Measurements from ENCODE around the gene EML6.

DNA sequence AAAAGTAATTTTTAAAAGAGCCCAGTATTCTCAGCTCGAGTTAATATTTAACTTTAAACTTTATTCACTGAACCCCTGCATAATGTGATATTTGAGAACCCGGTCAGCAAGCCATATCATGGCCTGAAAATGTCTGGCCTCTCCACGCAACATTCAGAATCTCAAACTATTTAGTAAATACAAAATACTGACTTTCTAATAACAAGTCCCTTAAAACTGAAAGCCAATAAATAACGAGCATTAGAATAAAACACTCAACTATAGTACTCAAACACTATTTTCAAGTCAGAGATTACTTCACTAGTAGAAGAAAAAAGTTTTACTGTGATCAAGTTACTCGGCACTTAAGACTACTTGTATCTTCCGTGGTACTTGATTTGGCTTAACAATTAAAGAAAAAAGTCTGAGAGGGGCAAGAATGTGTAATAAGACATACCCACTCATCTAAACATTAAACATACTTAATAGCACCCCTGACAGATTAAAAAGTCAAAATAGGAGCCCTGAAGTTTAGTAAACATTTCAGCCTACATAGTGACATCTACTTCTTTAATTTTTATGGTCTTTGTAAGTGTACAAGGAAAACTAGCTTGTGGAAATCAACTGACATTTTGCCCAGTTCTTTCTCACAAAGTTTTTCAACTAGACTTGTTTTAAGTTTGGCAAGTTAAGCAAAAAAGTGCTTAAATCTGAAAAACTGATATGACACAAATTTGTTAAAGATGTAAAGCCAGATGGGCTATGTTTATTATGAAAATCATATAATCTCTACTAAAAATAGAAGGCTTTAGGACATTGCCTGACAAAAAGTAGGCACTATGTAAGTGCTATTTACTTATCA lies 288.6 kb downstream of the EML6 start:
- TF ChIP-seq, protein P1, sequence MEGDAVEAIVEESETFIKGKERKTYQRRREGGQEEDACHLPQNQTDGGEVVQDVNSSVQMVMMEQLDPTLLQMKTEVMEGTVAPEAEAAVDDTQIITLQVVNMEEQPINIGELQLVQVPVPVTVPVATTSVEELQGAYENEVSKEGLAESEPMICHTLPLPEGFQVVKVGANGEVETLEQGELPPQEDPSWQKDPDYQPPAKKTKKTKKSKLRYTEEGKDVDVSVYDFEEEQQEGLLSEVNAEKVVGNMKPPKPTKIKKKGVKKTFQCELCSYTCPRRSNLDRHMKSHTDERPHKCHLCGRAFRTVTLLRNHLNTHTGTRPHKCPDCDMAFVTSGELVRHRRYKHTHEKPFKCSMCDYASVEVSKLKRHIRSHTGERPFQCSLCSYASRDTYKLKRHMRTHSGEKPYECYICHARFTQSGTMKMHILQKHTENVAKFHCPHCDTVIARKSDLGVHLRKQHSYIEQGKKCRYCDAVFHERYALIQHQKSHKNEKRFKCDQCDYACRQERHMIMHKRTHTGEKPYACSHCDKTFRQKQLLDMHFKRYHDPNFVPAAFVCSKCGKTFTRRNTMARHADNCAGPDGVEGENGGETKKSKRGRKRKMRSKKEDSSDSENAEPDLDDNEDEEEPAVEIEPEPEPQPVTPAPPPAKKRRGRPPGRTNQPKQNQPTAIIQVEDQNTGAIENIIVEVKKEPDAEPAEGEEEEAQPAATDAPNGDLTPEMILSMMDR (IDR thresholded peaks at IDR 0.05), result no peak
- no peak for TF ChIP-seq TP53 (CRISPR knock-in tag; IDR thresholded peaks at IDR 0.05)
- TF ChIP-seq RAD21 (conservative IDR thresholded peaks at IDR 0.05 in 1 of 2, IDR thresholded peaks at IDR 0.05 in 1 of 2), result no peak
- no peak for TF ChIP-seq EHF (CRISPR knock-in tag; IDR thresholded peaks at IDR 0.05)
- no peak for TF ChIP-seq RARB (CRISPR knock-in tag; IDR thresholded peaks at IDR 0.05)
- TF ChIP-seq, protein P2, sequence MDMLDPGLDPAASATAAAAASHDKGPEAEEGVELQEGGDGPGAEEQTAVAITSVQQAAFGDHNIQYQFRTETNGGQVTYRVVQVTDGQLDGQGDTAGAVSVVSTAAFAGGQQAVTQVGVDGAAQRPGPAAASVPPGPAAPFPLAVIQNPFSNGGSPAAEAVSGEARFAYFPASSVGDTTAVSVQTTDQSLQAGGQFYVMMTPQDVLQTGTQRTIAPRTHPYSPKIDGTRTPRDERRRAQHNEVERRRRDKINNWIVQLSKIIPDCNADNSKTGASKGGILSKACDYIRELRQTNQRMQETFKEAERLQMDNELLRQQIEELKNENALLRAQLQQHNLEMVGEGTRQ (IDR thresholded peaks at IDR 0.05), result no peak
- TF ChIP-seq, protein P3, sequence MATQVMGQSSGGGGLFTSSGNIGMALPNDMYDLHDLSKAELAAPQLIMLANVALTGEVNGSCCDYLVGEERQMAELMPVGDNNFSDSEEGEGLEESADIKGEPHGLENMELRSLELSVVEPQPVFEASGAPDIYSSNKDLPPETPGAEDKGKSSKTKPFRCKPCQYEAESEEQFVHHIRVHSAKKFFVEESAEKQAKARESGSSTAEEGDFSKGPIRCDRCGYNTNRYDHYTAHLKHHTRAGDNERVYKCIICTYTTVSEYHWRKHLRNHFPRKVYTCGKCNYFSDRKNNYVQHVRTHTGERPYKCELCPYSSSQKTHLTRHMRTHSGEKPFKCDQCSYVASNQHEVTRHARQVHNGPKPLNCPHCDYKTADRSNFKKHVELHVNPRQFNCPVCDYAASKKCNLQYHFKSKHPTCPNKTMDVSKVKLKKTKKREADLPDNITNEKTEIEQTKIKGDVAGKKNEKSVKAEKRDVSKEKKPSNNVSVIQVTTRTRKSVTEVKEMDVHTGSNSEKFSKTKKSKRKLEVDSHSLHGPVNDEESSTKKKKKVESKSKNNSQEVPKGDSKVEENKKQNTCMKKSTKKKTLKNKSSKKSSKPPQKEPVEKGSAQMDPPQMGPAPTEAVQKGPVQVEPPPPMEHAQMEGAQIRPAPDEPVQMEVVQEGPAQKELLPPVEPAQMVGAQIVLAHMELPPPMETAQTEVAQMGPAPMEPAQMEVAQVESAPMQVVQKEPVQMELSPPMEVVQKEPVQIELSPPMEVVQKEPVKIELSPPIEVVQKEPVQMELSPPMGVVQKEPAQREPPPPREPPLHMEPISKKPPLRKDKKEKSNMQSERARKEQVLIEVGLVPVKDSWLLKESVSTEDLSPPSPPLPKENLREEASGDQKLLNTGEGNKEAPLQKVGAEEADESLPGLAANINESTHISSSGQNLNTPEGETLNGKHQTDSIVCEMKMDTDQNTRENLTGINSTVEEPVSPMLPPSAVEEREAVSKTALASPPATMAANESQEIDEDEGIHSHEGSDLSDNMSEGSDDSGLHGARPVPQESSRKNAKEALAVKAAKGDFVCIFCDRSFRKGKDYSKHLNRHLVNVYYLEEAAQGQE (IDR thresholded peaks at IDR 0.05), result no peak

Measured in A549 (cell line).